Panc1 (cell line): Measurements from ENCODE around the gene PHTF2.

Source experiments
- TCF7L2 ChIP-seq: IDR thresholded peaks from 2 replicates; pipeline ENCODE4 v1.6.1; 2011; ENCODE audit warnings: mild to moderate bottlenecking, low read depth, low read length, inconsistent platforms
- TF ChIP-seq, protein P1 (sequence below): fragments of 450-650 bp; IDR thresholded peaks from 2 replicates; pipeline ENCODE4 v1.5.1; 2017; ENCODE audit warnings: mild to moderate bottlenecking

DNA sequence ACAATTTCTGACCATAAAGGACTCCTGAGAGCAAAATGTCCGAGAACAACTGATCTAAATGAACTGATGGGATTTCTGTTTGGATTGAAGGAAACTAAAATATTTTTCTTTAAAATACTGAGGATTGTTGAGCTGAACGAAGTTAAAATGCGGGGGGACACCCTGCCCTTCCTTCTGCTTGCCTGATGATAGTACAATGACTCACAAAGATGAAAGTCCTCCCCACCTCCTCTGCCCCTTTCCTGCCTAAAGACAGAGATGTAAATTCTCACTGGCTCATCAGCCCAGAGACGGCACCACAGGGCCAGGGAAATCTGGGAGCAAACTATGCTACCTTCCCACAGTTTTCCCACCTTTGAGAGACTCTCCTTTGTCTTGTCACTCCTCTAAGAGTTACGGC is 180.6 kb downstream of the PHTF2 start:
- TF ChIP-seq, protein P1, sequence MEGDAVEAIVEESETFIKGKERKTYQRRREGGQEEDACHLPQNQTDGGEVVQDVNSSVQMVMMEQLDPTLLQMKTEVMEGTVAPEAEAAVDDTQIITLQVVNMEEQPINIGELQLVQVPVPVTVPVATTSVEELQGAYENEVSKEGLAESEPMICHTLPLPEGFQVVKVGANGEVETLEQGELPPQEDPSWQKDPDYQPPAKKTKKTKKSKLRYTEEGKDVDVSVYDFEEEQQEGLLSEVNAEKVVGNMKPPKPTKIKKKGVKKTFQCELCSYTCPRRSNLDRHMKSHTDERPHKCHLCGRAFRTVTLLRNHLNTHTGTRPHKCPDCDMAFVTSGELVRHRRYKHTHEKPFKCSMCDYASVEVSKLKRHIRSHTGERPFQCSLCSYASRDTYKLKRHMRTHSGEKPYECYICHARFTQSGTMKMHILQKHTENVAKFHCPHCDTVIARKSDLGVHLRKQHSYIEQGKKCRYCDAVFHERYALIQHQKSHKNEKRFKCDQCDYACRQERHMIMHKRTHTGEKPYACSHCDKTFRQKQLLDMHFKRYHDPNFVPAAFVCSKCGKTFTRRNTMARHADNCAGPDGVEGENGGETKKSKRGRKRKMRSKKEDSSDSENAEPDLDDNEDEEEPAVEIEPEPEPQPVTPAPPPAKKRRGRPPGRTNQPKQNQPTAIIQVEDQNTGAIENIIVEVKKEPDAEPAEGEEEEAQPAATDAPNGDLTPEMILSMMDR: no peak
- TF ChIP-seq TCF7L2: no peak
